ENCODE data around the gene IMPDH1.

IMPDH1 gene

DNA sequence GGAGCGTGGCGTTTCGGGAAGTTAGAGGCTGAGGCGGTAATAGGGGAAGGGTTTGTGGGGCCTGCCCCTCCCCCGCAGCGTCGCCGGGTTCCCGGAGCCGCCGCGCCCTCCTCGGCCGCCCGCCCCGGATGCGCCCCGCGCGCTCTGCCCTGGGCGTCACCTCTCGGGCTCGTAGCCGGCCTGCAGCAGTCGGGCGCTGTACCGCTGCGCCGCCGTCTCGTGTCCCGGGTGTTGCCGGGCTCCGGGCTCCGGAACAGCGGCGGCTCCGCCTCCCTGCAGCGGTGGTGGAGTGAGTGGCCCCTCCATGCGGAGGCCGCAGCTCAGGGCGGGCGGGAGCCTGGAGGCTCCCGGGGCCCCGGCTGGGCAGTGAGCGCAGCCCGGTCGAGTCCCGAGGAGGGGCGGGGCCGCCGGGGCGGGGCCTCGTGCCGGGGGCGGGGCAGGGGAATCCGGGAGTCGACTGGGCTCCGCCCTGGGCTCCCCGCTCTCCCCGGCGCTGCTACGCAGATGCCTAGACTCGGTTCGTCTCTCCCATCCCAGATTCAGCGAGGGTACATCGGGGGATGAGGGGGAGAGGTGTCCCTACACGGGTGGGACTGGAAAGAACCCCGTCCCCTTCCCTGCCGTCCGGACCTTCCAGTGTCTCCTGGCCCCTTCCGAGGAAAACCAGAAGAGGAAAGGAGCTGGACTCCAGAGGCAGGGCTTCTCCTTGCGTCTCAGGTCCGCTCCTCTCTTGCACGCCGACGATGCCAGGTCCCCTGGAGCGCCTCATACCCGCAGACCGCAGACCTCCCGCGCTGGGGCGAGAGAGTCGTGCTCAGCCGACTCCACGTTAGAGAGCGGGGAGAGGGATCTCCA lies at the start of gene IMPDH1:
TSS of gene IMPDH1 (minus strand) at position 387 of the 855 bp plus-strand sequence. CDS start at position 306, 81 bp downstream.
- peak; percentile 60 for TF ChIP-seq TCF12 (IDR thresholded peaks at IDR 0.05; ENCODE audit: low read depth)
- 0 out of 2 replicates have a peak, but pooled peaks have one; percentile 44 for TF ChIP-seq ZBTB7A (IDR thresholded peaks at IDR 0.05; ENCODE audit: low read depth)
- 0 out of 2 replicates have a peak, but pooled peaks have one; percentile 7 for TF ChIP-seq EGR1 (IDR thresholded peaks at IDR 0.05)
- 0 out of 2 replicates have a peak, but pooled peaks have one; percentile 16 for TF ChIP-seq EP300 (IDR thresholded peaks at IDR 0.05; ENCODE audit: borderline replicate concordance)
- TF ChIP-seq, protein P1, sequence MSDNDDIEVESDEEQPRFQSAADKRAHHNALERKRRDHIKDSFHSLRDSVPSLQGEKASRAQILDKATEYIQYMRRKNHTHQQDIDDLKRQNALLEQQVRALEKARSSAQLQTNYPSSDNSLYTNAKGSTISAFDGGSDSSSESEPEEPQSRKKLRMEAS (IDR thresholded peaks at IDR 0.05), result no peak; the same call in none of the 2 replicates
- TF ChIP-seq, protein P2, sequence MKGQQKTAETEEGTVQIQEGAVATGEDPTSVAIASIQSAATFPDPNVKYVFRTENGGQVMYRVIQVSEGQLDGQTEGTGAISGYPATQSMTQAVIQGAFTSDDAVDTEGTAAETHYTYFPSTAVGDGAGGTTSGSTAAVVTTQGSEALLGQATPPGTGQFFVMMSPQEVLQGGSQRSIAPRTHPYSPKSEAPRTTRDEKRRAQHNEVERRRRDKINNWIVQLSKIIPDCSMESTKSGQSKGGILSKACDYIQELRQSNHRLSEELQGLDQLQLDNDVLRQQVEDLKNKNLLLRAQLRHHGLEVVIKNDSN (IDR thresholded peaks at IDR 0.05), result no peak
- TF ChIP-seq TAF1 (IDR thresholded peaks at IDR 0.05; ENCODE audit: low read depth), result no peak
- TF ChIP-seq TEAD4 (IDR thresholded peaks at IDR 0.05), result no peak
- 0 out of 2 replicates have a peak, but pooled peaks have one; percentile 11 for TF ChIP-seq YY1 (IDR thresholded peaks at IDR 0.05; ENCODE audit: low read depth)
- TF ChIP-seq REST (IDR thresholded peaks at IDR 0.05; ENCODE audit: low read depth), result no peak
- peak; percentile 48 for TF ChIP-seq NFIC (IDR thresholded peaks at IDR 0.05)

GRCh38 chr7:128459394-128459878 lies 49.7 kb upstream of the IMPDH1 start:
- TF ChIP-seq, protein P1 (IDR thresholded peaks at IDR 0.05), result peak; percentile 44; the same call in 1 of the 2 replicates
- TF ChIP-seq RAD21 (IDR thresholded peaks at IDR 0.05; ENCODE audit: low read depth), result peak; percentile 47; the same call in 1 of the 2 replicates
- no peak for TF ChIP-seq ZBTB7A (IDR thresholded peaks at IDR 0.05; ENCODE audit: low read depth)

- TF ChIP-seq FOXM1 (IDR thresholded peaks at IDR 0.05; ENCODE audit: borderline replicate concordance, low read depth) (no peak), RAD21 (IDR thresholded peaks at IDR 0.05; ENCODE audit: low read depth) (no peak), CREB1 (IDR thresholded peaks at IDR 0.05; ENCODE audit: low read depth) (no peak), ZBTB7A (IDR thresholded peaks at IDR 0.05; ENCODE audit: low read depth) (no peak), EGR1 (IDR thresholded peaks at IDR 0.05) (no peak), REST (IDR thresholded peaks at IDR 0.05; ENCODE audit: low read depth) (no peak), TEAD4 (IDR thresholded peaks at IDR 0.05) (no peak), TCF12 (IDR thresholded peaks at IDR 0.05; ENCODE audit: low read depth) (no peak), CEBPB (IDR thresholded peaks at IDR 0.05) (no peak), YY1 (IDR thresholded peaks at IDR 0.05; ENCODE audit: low read depth) (no peak), EP300 (IDR thresholded peaks at IDR 0.05; ENCODE audit: borderline replicate concordance) (no peak), TAF1 (IDR thresholded peaks at IDR 0.05; ENCODE audit: low read depth) (no peak), NFIC (IDR thresholded peaks at IDR 0.05) (no peak)
- TF ChIP-seq, protein P1 (IDR thresholded peaks at IDR 0.05), result no peak
- TF ChIP-seq, protein P2 (IDR thresholded peaks at IDR 0.05), result no peak
These were observed 49.2 kb upstream of the IMPDH1 start for GRCh38 chr7:128458956-128459355.

GRCh38 chr7:128456255-128456725 lies 46.5 kb upstream of the IMPDH1 start:
- no peak for TF ChIP-seq FOXM1 (IDR thresholded peaks at IDR 0.05; ENCODE audit: borderline replicate concordance, low read depth)

DNA sequence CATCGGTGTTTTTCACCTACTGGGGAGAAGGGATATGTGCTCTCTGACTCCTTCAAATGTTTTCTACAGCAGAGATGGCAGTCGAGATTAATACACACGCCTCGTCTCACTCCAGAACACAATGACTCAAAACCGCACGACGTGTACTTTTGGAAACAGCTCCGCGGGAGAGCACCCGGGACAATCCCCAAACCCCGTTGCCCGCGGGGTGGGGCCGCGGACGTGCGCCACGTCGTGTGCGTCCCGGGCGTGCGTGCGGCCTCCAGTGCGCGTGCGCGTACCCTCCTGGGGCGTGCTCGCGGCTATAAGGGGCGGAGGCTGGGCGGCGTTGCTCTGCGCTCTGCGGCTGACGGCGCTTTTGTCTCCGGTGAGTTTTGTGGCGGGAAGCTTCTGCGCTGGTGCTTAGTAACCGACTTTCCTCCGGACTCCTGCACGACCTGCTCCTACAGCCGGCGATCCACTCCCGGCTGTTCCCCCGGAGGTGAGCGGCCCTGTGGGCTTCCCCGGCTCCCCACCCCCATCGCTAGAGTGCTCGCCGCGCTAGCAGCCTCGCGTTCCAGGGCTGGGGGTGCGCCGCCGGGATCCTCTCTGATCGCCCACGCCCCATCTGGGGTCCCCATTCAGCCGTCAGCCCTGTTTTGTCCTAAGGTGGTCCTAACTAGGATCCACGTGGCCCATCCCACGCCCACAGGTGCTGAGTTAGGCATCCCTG lies 45.9 kb upstream of the IMPDH1 start, which contains the start of gene HILPDA:
TSS of gene HILPDA (plus strand) at position 336 of the 712 bp plus-strand sequence. CDS start 1,391 bp downstream, outside the sequence.
- no peak; the same call in 1 of the 2 replicates for TF ChIP-seq TEAD4 (IDR thresholded peaks at IDR 0.05)
- TF ChIP-seq REST (IDR thresholded peaks at IDR 0.05; ENCODE audit: low read depth), result no peak
- no peak for TF ChIP-seq FOXM1 (IDR thresholded peaks at IDR 0.05; ENCODE audit: borderline replicate concordance, low read depth)
- no peak; the same call in 1 of the 2 replicates for TF ChIP-seq YY1 (IDR thresholded peaks at IDR 0.05; ENCODE audit: low read depth)
- TF ChIP-seq TAF1 (IDR thresholded peaks at IDR 0.05; ENCODE audit: low read depth), result peak; percentile 85
- TF ChIP-seq, protein P1 (IDR thresholded peaks at IDR 0.05), result peak; percentile 77
- no peak for TF ChIP-seq NFIC (IDR thresholded peaks at IDR 0.05)
- TF ChIP-seq ZBTB7A (IDR thresholded peaks at IDR 0.05; ENCODE audit: low read depth), result peak; percentile 76; the same call in 1 of the 2 replicates
- TF ChIP-seq TCF12 (IDR thresholded peaks at IDR 0.05; ENCODE audit: low read depth), result peak; percentile 38; the same call in 1 of the 2 replicates

Measured in Ishikawa (cell line).